Neural cell (in vitro differentiated cells): ENCODE results near the gene GOLGA3. TPM values are rescaled to one million over a fixed set of nuclear protein-coding genes. Genes with fewer than 3 reads are reported as not detected.

ENCODE experiments used
- H2AFZ ChIP-seq: fragments of 200-600, 300-800 bp; sonication (generic), shearing (Covaris generic); 2 replicates; pipeline ENCODE4 v1.6.0; 2014; ENCODE audit warnings: low read depth, mild to moderate bottlenecking, antibody characterized with exemption, low read length, moderate library complexity
- H3F3A ChIP-seq: fragments of 200-600 bp; shearing (Covaris generic); 2 replicates; pipeline ENCODE4 v1.6.1; 2016; ENCODE audit warnings: mild to moderate bottlenecking, moderate library complexity, mixed read lengths, antibody characterized with exemption, low read length; ENCODE audit not compliant: insufficient read depth, poor library complexity, severe bottlenecking
- H3K27ac ChIP-seq: fragments of 200-600, 300-800 bp; sonication (generic), shearing (Covaris generic); 2 replicates; pipeline ENCODE4 v1.5.1; 2014; ENCODE audit warnings: mild to moderate bottlenecking, low read length, moderate library complexity
- H3K27me3 ChIP-seq: fragments of 300-800, 200-600 bp; sonication (generic), shearing (Covaris generic); 2 replicates; pipeline ENCODE4 v1.6.0; 2014; ENCODE audit warnings: mild to moderate bottlenecking, low read depth, low read length, moderate library complexity; ENCODE audit not compliant: insufficient read depth
- H3K36me3 ChIP-seq: fragments of 300-800, 200-600 bp; sonication (generic), shearing (Covaris generic); 2 replicates; pipeline ENCODE4 v1.5.1; 2014; ENCODE audit warnings: mild to moderate bottlenecking, antibody characterized with exemption, low read length, moderate library complexity; ENCODE audit not compliant: insufficient read depth
- H3K4me2 ChIP-seq: fragments of 300-800, 200-600 bp; sonication (generic), shearing (Covaris generic); 2 replicates; pipeline ENCODE4 v1.6.0; 2014; ENCODE audit warnings: mild to moderate bottlenecking, low read length
- H3K4me3 ChIP-seq: fragments of 300-800, 200-600 bp; sonication (generic), shearing (Covaris generic); 2 replicates; pipeline ENCODE4 v1.5.1; 2014; ENCODE audit warnings: mild to moderate bottlenecking, low read length, moderate library complexity
- H3K79me2 ChIP-seq: fragments of 200-600 bp; shearing (Covaris generic); replicated peaks from 2 replicates; pipeline ENCODE4 v1.6.0; 2014; ENCODE audit warnings: mild to moderate bottlenecking, low read length, moderate library complexity; ENCODE audit not compliant: insufficient read depth
- H3K9ac ChIP-seq: fragments of 300-800, 200-600 bp; sonication (generic), shearing (Covaris generic); 2 replicates; pipeline ENCODE4 v1.6.1; 2016; ENCODE audit warnings: mild to moderate bottlenecking, low read length, mixed read lengths
- H3K9me2 ChIP-seq: fragments of 200-600 bp; shearing (Covaris generic); 2 replicates; pipeline ENCODE4 v1.6.1; 2016; ENCODE audit warnings: mild to moderate bottlenecking, low read length, mixed read lengths; ENCODE audit not compliant: insufficient read depth
- H3K9me3 ChIP-seq: fragments of 200-600, 300-800 bp; sonication (generic), shearing (Covaris generic); 2 replicates; pipeline ENCODE4 v1.6.1; 2016; ENCODE audit warnings: mild to moderate bottlenecking, mixed run types, low read length, moderate library complexity, mixed read lengths
- H4K20me1 ChIP-seq: fragments of 200-600 bp; shearing (Covaris generic); 2 replicates; pipeline ENCODE4 v1.6.1; 2016; ENCODE audit warnings: mild to moderate bottlenecking, mixed run types; ENCODE audit not compliant: insufficient read depth
- CTCF ChIP-seq: fragments of 450-650 bp; IDR thresholded peaks from 2 replicates; pipeline ENCODE4 v1.5.1; 2014; ENCODE audit warnings: antibody characterized with exemption, mild to moderate bottlenecking, moderate library complexity; ENCODE audit not compliant: poor library complexity, severe bottlenecking
- EP300 ChIP-seq: fragments of 450-650 bp; conservative IDR thresholded peaks from 2 replicates; pipeline ENCODE4 v1.6.1; 2014; ENCODE audit warnings: antibody characterized with exemption, mild to moderate bottlenecking, moderate library complexity; ENCODE audit not compliant: poor library complexity, severe bottlenecking
- EZH2 ChIP-seq: fragments of 200-600, 300-800 bp; shearing (Covaris generic), sonication (generic); IDR thresholded peaks from 2 replicates; pipeline ENCODE4 v1.6.1; 2014; ENCODE audit warnings: antibody characterized with exemption, low read length, borderline replicate concordance, mild to moderate bottlenecking; ENCODE audit not compliant: insufficient read depth, poor library complexity, severe bottlenecking
- MXI1 ChIP-seq: fragments of 450-650 bp; conservative IDR thresholded peaks from 2 replicates; pipeline ENCODE4 v1.6.1; 2014; ENCODE audit warnings: antibody characterized with exemption, mild to moderate bottlenecking; ENCODE audit not compliant: poor library complexity, severe bottlenecking
- POLR2AphosphoS5 ChIP-seq: IDR thresholded peaks from 2 replicates; pipeline ENCODE4 v1.6.1; 2012
- RAD21 ChIP-seq: fragments of 450-650 bp; conservative IDR thresholded peaks from 2 replicates; pipeline ENCODE4 v1.6.1; 2014; ENCODE audit warnings: antibody characterized with exemption, mild to moderate bottlenecking, moderate library complexity
- REST ChIP-seq: IDR thresholded peaks from 2 replicates; pipeline ENCODE4 v1.6.1; 2012; ENCODE audit warnings: borderline replicate concordance
- SMC3 ChIP-seq: fragments of 450-650 bp; conservative IDR thresholded peaks from 2 replicates; pipeline ENCODE4 v1.6.1; 2014; ENCODE audit warnings: antibody characterized with exemption, mild to moderate bottlenecking, moderate library complexity; ENCODE audit not compliant: poor library complexity
- TAF1 ChIP-seq: IDR thresholded peaks from 2 replicates; pipeline ENCODE4 v1.6.1; 2012; ENCODE audit warnings: low read depth
- polyA plus RNA-seq: library from polyadenylated mRNA; depleted of rRNA; stranded (reverse); fragments of >200 nt; gene quantifications from 2 replicates; pipeline ENCODE4 v1.2.3, GENCODE V29; 2014

GOLGA3 gene
- polyA plus RNA-seq, 1 donor from 2014 or later, result 16.7 TPM

DNA sequence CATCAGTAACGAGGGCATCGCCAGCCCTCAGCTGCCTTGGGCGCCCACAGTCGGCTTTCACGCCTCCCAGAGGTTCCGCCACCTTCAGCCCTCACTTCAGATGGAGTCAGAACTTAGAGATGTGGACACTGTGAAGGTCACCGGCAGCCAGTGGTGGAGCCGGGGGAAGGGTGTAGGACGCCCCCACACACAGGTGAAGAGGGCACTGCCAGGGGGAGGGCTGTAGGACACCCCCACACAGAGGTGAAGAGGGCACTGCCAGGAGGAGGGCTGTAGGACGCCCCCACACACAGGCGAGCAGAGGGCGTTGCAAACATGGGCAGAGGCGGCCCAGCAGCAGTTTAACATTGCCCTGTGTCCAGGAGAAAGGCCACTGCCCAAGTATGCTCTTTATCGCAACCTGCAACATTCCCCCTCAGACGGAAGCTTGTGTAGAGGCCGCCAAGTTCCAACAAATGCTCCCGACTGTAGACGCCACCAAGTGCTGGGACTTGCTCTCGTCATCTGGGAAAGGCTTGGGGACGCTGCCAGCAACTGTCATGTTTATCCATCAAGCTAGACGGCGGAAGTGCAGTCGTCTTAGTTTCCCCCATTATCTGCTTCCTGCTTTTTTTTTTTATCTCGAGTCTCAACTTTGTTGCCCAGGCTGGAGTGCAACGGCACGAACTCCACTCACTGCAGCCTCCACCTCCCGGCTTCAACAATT, 62.1 kb downstream of the GOLGA3 start:
- no peak overlapping the region for H3K27ac ChIP-seq
- H3F3A ChIP-seq, result no peaks in the 10 kb centered on the region
- no peaks in the 10 kb centered on the region for H3K27me3 ChIP-seq
- no peaks in the 10 kb centered on the region for H3K36me3 ChIP-seq
- H4K20me1 ChIP-seq, result no peaks in the 10 kb centered on the region
- H3K9ac ChIP-seq, result no peak overlapping the region
- no peak overlapping the region for H3K4me2 ChIP-seq
- no peak overlapping the region for H3K4me3 ChIP-seq
- peaks cover 4% of the 10 kb centered on the region for H3K79me2 ChIP-seq
- TF ChIP-seq REST, result no peak
- no peak for TF ChIP-seq TAF1
- TF ChIP-seq EP300, result no peak
- no peak for TF ChIP-seq EZH2
- no peak for TF ChIP-seq CTCF
- TF ChIP-seq POLR2AphosphoS5, result no peak
- TF ChIP-seq MXI1, result no peak
- TF ChIP-seq SMC3, result no peak
- TF ChIP-seq RAD21, result no peak
- H3K9me2 ChIP-seq, result no peaks in the 10 kb centered on the region
- no peaks in the 10 kb centered on the region for H3K9me3 ChIP-seq
- H2AFZ ChIP-seq, result no peak overlapping the region

DNA sequence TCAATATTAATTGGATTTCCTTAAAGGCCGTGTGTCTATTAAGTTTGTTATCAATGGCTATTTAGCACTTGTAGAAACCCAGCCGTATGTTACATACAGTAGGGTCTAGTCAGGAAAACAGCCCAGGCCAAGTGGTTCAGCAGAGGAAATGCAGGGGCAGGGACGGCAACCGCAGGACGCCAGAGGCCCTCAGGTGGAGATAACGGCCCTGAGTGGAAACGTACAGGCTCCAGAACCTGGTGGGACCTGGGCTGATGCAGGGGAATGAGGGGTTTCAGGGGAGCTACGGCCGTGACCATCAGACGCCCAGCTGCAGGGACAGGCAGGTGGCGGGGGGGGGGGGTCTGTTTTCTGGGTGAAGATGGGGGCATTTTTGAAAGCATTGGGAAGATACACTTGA, 63.3 kb downstream of the GOLGA3 start:
- Histone ChIP-seq H3K4me3 (no peak overlapping the region), H3K27ac (no peak overlapping the region), H3K36me3 (no peaks in the 10 kb centered on the region), H3F3A (no peaks in the 10 kb centered on the region), H3K79me2 (peaks cover 14% of the 10 kb centered on the region), H3K9ac (no peak overlapping the region), H2AFZ (no peak overlapping the region), H3K27me3 (no peaks in the 10 kb centered on the region), H3K9me2 (no peaks in the 10 kb centered on the region), H3K9me3 (no peaks in the 10 kb centered on the region), H4K20me1 (no peaks in the 10 kb centered on the region), H3K4me2 (no peak overlapping the region)
- no peak for TF ChIP-seq EZH2
- no peak for TF ChIP-seq EP300
- no peak for TF ChIP-seq MXI1
- no peak for TF ChIP-seq POLR2AphosphoS5
- no peak for TF ChIP-seq REST
- no peak for TF ChIP-seq SMC3
- no peak for TF ChIP-seq CTCF
- TF ChIP-seq RAD21, result no peak
- no peak for TF ChIP-seq TAF1
